Endothelial cell (in vitro differentiated cells): ENCODE results near the gene WNT7B. TPM values are rescaled to one million over a fixed set of nuclear protein-coding genes. Genes with fewer than 3 reads are reported as not detected.

Experiments used
- DNase-seq: peaks from one replicate; pipeline ENCODE4 v3.0.0; 2021; ENCODE audit warnings: low spot score
- H3K27ac Mint-ChIP-seq: one replicate; pipeline ENCODE4 v1.8.0; 2021; ENCODE audit warnings: mixed read lengths, inconsistent platforms; ENCODE audit not compliant: unreplicated experiment
- H3K27me3 Mint-ChIP-seq: one replicate; pipeline ENCODE4 v1.8.0; 2021; ENCODE audit warnings: mild to moderate bottlenecking, moderate library complexity, mixed read lengths, inconsistent platforms; ENCODE audit not compliant: unreplicated experiment
- H3K36me3 Mint-ChIP-seq: one replicate; pipeline ENCODE4 v1.8.0; 2021; ENCODE audit warnings: mild to moderate bottlenecking, low read depth, mixed read lengths, inconsistent platforms; ENCODE audit not compliant: unreplicated experiment
- H3K4me1 Mint-ChIP-seq: one replicate; pipeline ENCODE4 v1.8.0; 2021; ENCODE audit warnings: mild to moderate bottlenecking, mixed read lengths, inconsistent platforms; ENCODE audit not compliant: unreplicated experiment
- H3K4me3 Mint-ChIP-seq: one replicate; pipeline ENCODE4 v1.8.0; 2021; ENCODE audit warnings: mild to moderate bottlenecking, mixed read lengths, inconsistent platforms; ENCODE audit not compliant: unreplicated experiment
- H3K9me3 Mint-ChIP-seq: one replicate; pipeline ENCODE4 v1.8.0; 2021; ENCODE audit warnings: mixed read lengths, inconsistent platforms; ENCODE audit not compliant: unreplicated experiment
- CTCF ChIP-seq: fragments of 200-600 bp; sonication (generic); IDR thresholded peaks from one replicate; pipeline ENCODE4 v1.5.0; 2021; ENCODE audit warnings: antibody characterized with exemption; ENCODE audit not compliant: unreplicated experiment
- total RNA-seq: library from RNA; stranded (reverse); fragmentation: NEBNext Ultra II Directional; extraction: Animal tissue kit (Norgen Biotek cat#: 25700); gene quantifications from one replicate; pipeline ENCODE4 v1.2.1, GENCODE V29; 2021; ENCODE audit not compliant: unreplicated experiment

WNT7B gene
- total RNA-seq, 1 donor from 2014 or later, result not detected

GRCh38 chr22:46017166-46017565 is 40.2 kb upstream of the WNT7B start:
- H3K27ac Mint-ChIP-seq, result no peak overlapping the region
- DNase-seq, result no peak
- no peaks in the 10 kb centered on the region for H3K4me1 Mint-ChIP-seq
- H3K4me3 Mint-ChIP-seq, result no peak overlapping the region
- no peaks in the 10 kb centered on the region for H3K9me3 Mint-ChIP-seq
- no peaks in the 10 kb centered on the region for H3K36me3 Mint-ChIP-seq
- TF ChIP-seq CTCF, result no peak
- peaks cover 7% of the 10 kb centered on the region for H3K27me3 Mint-ChIP-seq

GRCh38 chr22:46013460-46014416 is 36.8 kb upstream of the WNT7B start:
- H3K27me3 Mint-ChIP-seq, result peaks cover 5% of the 10 kb centered on the region
- H3K9me3 Mint-ChIP-seq, result no peaks in the 10 kb centered on the region
- TF ChIP-seq CTCF, result peak; percentile 76
- DNase-seq, result peak; percentile 94
- peak overlapping the region; percentile 87 for H3K4me3 Mint-ChIP-seq
- H3K36me3 Mint-ChIP-seq, result peaks cover 3% of the 10 kb centered on the region
- no peak overlapping the region for H3K27ac Mint-ChIP-seq
- no peaks in the 10 kb centered on the region for H3K4me1 Mint-ChIP-seq

DNA sequence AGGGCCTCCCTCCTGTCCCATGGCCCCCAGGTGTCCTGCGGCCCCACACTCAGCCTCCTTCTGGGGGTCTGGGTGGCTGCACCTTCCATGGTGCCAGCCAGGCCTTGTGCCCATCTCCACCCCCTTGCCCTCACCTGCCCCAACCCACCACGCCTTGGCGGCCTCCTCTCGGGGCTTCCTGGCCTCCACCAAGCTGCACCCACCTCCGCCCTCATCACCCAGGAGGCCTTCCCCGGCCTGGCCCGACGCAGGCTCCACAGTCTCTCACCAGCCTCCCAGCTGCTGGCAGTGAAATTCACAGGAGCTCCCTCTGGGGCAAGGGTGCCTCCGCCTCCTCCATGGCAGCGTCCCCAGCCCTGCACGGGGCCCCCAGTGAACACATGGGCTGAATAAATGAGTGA is 35.9 kb upstream of the WNT7B start:
- H3K36me3 Mint-ChIP-seq, result peaks cover 3% of the 10 kb centered on the region
- TF ChIP-seq CTCF, result no peak
- no peaks in the 10 kb centered on the region for H3K9me3 Mint-ChIP-seq
- peaks cover 6% of the 10 kb centered on the region for H3K27me3 Mint-ChIP-seq
- no peak overlapping the region for H3K27ac Mint-ChIP-seq
- no peaks in the 10 kb centered on the region for H3K4me1 Mint-ChIP-seq
- DNase-seq, result no peak
- no peak overlapping the region for H3K4me3 Mint-ChIP-seq

DNA sequence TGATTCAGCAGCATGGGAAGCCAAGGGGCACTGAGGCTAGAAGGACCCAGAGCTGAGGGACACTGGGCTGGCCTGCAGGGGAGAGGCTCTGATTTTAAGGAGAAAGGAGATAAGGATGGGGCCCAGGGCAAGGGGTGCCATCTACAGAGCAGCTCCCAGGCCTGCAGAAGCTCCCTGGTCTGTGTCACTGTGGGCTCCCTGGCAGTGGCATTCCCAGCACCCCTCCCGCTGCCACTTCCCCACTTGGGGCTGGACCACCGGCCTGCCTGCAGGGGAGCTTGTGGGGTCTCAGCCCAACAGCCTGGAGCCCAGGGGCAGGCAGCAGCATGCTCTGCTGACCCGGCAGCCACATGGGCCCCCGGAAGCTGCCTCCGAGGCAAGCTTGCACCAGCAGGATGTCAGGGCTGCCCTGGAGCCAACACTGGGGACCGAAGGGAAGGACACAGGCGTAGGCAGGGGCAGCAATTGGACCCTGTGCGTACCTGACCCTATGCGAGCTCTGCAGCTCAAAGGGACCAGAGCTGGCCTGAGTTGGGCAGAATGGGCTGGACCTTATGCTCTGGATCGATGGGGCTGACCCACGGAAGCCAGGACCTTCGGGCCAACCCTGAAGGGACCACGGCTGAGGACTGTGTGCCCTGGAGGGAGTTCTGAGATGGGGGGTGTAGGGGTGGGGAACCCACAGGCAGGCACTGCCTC is 35.4 kb upstream of the WNT7B start:
- no peaks in the 10 kb centered on the region for H3K9me3 Mint-ChIP-seq
- peaks cover 6% of the 10 kb centered on the region for H3K27me3 Mint-ChIP-seq
- DNase-seq, result no peak
- peaks cover 3% of the 10 kb centered on the region for H3K36me3 Mint-ChIP-seq
- H3K27ac Mint-ChIP-seq, result no peak overlapping the region
- H3K4me1 Mint-ChIP-seq, result no peaks in the 10 kb centered on the region
- TF ChIP-seq CTCF, result no peak
- H3K4me3 Mint-ChIP-seq, result no peak overlapping the region
